H1 (cell line): ENCODE data around the gene USP24. TPM values are rescaled to one million over a fixed set of nuclear protein-coding genes. Genes with fewer than 3 reads are reported as not detected.

Experiments
- MAX ChIP-seq: IDR thresholded peaks from 2 replicates; pipeline ENCODE4 v1.6.1; 2012; ENCODE audit warnings: inconsistent platforms
- RAD21 ChIP-seq, 2 experiments: IDR thresholded peaks in 1 of 2; conservative IDR thresholded peaks in 1 of 2; 2 replicates each; pipeline ENCODE4 v1.6.1; 2011; ENCODE audit warnings: low read depth in 2 of 2, low read length in 2 of 2, improper control_type of control experiment in 1 of 2, inconsistent platforms in 1 of 2, mild to moderate bottlenecking in 1 of 2, moderate library complexity in 1 of 2
- polyA plus RNA-seq, 7 experiments: library from polyadenylated mRNA; depleted of rRNA in 3 of 7; stranded (reverse) in 5 of 7; unstranded in 2 of 7; fragments of >200 nt in 5 of 7; fragments of 200-250 nt in 2 of 7; gene quantifications; 1 replicate in 5 of 7; 2 replicates in 1 of 7; 4 replicates in 1 of 7; pipeline versions ENCODE4 v1.2.1 to v1.2.3, GENCODE V29; 2011 to 2013; ENCODE audit warnings: missing spikeins in 2 of 7, mixed read lengths in 2 of 7
- total RNA-seq: library from RNA; stranded (reverse); fragmentation: NEBNext Ultra II Directional; extraction: Animal tissue kit (Norgen Biotek cat#: 25700); gene quantifications from 2 replicates; pipeline ENCODE4 v1.2.1, GENCODE V29; 2021

The USP24 gene
- total and polyA plus RNA-seq, 2 of the 8 experiments (the other 6 are each of a cell fraction or from before 2014, with no cell fraction given), result 11.1 to 34.6 TPM

GRCh38 chr1:55231745-55232144 lies 16.6 kb upstream of the USP24 start (continued):
- TF ChIP-seq MAX (no peak), RAD21 (IDR thresholded peaks at IDR 0.05 in 1 of 2, conservative IDR thresholded peaks at IDR 0.05 in 1 of 2; ENCODE audit: low read depth in 2 of 2, low read length in 2 of 2) (no peak)
